HCT116 (cell line): ENCODE measurements around the gene AKAP9.

Source experiments
- EZH2 ChIP-seq: fragments of 200-600 bp; sonication (generic); IDR thresholded peaks from 2 replicates; pipeline ENCODE4 v1.6.1; 2017; ENCODE audit warnings: antibody characterized with exemption, mixed run types
- TF ChIP-seq, protein P1 (sequence below), 3 experiments: fragments of 200-600 bp in 1 of 3; sonication (generic) in 1 of 3; IDR thresholded peaks in 2 of 3; conservative IDR thresholded peaks in 1 of 3; 2 replicates each; pipeline ENCODE4 v1.5.1; 2012 to 2017; ENCODE audit warnings: low read depth in 2 of 3, low read length in 2 of 3, antibody characterized with exemption in 1 of 3, borderline replicate concordance in 1 of 3, control low read depth in 1 of 3, mild to moderate bottlenecking in 1 of 3, mixed read lengths in 1 of 3, mixed run types in 1 of 3, moderate library complexity in 1 of 3; ENCODE audit not compliant: insufficient read depth in 1 of 3

DNA sequence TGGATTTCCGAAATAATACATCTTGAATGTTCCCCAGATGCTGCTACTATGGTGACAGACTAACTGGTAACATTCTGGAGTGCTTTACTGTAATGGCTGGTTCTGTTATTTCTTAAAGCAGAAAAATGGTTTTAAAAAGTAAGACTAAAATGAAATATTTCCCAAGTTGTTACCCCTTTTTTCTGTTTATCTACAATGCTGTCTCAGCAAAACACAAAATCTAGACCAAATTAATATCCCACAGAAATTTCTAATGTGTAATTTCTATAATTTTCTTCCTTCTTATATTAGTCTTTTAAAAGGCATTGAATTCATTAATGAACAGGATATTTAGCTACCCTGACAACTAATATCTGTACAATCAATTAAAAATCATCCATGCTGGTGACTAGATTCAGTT is 41.1 kb upstream of the AKAP9 start:
- TF ChIP-seq, protein P1, sequence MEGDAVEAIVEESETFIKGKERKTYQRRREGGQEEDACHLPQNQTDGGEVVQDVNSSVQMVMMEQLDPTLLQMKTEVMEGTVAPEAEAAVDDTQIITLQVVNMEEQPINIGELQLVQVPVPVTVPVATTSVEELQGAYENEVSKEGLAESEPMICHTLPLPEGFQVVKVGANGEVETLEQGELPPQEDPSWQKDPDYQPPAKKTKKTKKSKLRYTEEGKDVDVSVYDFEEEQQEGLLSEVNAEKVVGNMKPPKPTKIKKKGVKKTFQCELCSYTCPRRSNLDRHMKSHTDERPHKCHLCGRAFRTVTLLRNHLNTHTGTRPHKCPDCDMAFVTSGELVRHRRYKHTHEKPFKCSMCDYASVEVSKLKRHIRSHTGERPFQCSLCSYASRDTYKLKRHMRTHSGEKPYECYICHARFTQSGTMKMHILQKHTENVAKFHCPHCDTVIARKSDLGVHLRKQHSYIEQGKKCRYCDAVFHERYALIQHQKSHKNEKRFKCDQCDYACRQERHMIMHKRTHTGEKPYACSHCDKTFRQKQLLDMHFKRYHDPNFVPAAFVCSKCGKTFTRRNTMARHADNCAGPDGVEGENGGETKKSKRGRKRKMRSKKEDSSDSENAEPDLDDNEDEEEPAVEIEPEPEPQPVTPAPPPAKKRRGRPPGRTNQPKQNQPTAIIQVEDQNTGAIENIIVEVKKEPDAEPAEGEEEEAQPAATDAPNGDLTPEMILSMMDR (IDR thresholded peaks at IDR 0.05 in 2 of 3, conservative IDR thresholded peaks at IDR 0.05 in 1 of 3; ENCODE audit: borderline replicate concordance in 1 of 3, insufficient read depth in 1 of 3, low read depth in 2 of 3, low read length in 2 of 3), result no peak
- TF ChIP-seq EZH2, result no peak
